Measurements from ENCODE around the gene CPM.
A peak's percentile ranks its signal among the peaks of the same experiment; 100 is the strongest.

The CPM gene

DNA sequence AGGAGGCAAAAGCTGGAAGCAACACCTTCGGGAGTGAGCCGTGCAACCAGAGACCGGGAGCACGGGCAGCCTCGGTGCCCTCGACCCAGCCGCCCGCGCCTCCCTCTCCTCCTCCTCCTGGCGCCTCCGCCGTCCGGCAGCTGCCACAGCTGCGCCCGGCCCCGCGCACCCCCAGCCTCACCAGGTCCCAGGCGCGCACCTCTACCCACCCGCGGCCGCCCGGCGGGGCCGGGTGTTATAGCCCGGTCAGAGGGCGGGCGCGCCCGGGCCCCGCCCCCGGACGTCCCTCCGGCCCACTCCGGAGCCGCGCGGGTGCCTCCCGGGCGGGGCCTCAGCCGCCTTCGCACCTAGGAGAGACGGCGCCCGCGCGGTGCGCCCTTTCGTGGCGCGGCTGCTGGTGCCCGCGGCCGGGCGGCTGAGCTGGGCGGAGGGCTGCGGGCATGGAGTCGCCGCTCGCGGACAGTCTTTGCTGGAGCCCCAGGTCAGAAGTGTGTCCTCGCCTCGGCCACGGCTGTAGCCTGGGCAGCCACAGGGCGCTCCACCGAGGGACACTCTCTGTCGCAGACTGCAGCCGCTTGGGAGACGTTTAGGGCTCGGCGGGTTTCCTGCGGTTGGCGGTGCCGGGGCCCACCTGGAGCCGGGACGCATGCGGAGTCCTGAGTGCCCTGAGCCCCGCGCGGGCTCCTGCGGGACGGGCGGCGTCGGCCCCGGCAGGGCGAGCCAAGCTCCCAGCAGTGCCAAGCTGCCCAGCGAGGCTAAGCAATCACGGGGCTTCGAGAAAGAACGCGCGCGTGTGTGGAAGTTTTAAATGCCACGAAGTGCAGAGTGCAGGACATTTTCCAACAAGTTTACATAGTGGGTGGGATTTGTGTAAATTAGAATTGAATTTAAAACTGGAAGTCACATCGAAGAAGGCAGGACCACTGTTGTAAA, at the start of gene CPM:
Gene CPM, minus strand, starts transcription at position 211 of the 933 bp plus-strand sequence. CDS start 334 bp downstream, outside the sequence.
- DNase-seq = peak; percentile 83

DNA sequence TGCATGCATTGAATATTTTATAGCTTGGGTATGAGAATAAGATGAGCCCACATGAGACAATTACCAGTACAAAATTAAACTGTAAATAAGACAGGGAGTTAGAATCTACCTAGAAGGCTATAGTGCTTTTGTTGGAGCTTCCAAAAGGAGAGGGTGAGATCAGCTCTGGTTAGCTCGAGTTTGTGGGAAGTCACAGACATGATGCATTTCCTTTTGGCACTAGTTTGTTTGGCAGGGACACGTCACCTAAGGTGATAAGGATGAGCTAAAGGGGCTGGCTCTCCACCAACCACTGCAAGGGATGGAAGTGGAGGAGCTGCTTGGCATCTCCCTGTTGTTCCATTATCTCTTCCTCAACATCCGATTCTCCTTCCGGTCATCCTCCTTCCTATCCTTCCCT, 48.5 kb upstream of the CPM start:
- no peak for DNase-seq

DNA sequence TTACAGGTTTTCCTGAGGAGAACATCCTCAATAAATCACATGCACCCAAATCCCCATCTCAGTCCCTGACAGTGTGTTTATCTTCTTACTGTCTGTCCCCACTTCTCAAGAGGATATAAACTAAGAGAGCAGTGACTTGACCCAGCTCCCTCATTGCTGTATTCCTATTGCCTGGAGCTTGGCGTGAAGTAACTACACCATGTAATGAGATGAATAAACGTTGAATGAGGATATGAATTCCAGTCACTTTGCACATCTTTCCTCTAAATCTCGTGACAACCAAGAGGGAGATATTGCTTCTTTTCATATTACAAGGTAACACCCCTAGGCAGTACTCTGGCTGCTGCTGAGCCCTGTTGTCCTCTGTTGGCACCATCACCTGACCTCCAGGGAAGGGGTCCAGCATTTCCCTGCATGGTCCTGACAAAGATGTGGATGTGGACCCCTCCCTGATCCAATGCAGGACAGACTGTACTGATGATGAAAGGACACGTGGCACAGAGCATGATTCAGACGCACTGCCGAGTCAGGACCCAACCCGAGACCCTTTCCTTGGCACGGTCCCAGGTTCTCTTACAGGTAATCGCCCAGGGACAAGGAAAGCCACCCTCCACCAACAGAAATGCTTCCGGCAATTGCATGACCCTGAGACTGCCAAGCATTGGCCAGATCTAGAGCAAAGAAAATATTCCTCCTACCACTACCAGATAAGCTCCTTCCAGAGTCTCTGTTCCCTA, 47.7 kb upstream of the CPM start:
- DNase-seq = no peak

DNA sequence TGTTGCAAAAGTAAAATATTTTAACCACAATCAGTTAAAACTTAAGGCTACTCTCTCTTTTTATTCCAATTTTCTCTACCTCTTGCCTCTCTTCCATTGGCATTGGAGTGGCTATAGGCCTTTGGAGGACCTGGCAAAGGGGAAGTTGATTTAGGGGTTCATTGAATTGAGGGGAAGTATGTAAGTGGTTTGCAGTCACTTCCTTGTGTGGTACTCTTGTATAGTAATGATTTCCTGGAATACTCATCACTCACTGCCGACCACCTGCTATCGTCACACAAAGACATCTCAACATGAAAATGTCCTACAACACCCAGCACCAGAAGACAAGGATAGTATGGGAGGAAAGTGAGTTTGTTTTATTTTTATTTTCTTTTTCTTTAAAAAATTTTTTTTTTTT, 45.7 kb upstream of the CPM start:
- no peak for DNase-seq

DNA sequence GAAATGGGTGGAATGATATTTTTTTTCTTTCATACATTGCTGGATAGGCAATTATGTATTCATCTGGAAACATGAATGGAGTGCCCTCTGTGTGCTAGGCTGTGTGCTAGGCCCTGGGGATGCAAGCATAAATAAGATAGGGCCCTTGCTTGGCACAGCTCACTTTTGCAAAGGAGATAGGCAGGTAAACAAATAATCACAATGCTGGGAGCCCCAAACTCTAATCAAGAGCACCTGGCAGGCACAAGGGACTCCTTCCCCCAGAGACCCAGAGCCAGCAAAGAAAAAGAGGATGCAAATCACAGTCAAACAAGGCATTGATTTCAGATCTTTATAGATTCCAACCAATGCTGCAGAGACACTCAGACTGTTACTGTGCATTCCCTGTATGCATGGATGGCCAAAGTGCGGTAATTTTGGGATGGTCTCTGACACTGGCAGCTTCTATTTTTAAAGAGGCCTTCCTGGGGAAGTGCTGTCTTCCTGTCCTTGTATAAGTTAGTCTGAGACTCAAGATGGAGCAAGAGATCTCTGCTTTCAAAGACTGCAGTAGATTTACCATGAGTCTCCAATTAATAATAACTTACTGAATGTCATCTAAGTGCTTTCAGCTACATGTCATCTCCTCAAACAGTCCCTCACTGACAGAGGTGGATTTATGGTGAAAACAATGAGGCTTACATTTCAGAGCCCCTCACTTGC, 45.1 kb upstream of the CPM start:
- no peak for DNase-seq

DNA sequence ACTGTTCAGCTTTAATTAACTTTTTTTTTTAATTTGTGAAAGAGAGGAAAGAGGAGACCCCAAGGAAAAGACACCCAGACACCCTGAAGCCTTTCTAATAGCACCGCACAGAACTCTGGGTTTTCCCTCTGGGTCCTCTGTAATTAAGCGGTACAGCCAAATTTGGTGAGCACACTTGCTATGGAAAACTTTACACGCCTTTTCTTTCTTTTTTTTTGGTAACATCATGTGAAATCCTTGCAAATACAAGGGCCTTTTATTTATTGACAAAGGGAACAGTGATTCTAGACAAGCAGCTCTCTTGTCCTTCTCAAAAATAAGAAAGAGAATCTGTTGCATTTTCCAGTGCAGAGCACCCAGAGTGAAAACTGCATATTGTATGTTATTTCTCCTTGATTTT, 44.4 kb upstream of the CPM start:
- DNase-seq = no peak

DNA sequence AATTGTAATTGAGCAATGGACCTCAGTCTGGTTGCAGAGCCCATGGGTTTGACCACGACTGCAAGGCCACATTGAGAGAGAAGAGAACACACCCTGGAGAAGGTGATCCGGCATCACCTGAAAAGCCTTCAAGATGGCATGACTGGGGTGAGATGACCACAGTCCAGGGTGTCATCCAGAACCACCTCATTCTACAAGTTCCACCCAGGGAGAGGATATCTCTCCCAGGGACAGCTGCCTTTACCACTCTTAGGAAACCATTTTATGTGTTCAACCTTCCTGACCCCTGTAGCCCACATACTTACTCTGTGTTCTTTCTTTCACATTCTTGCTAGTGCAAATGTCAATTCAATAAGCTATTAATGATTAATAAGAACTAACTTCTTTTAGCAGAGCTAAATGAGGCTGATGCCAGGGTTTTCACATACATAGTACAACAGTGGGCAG, 43.4 kb upstream of the CPM start:
- DNase-seq = no peak

DNA sequence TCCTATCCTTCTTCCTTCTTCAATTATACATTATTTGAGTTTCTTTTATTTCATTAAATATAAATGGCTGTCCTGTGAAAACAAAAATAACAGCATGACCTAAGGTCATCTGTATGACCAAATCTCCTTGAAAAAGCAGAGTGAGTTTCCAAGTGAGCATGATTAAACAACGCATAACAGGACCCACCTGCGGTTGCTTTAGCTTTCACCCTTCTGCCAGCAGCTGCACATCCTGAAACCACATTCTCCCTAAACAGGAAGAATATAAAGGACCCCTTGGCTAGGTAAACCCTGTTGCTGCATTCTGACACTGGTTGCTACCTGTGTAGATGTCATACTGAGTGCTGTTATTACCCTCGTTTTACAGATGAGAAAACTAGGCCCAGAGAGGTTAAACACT, 42.8 kb upstream of the CPM start:
- DNase-seq = no peak

DNA sequence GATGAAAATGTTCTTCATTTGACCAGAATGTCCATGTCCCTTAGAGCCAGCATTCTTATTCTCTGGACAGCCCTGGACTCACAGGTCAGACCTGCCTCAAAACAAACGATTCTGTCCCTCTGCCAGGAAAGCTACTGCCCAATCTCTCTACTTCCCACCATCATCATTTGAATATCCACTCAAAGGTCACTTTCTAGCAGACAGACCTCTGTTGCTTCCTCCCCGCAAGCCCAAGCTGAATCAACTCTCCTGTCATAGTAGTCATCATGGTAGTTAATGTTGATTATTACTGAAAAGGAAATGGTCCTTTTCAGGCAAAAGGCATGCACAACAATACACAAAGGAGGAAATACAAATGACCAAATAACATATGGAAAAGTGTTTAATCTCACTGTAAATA, 39.6 kb upstream of the CPM start:
- DNase-seq = no peak

DNA sequence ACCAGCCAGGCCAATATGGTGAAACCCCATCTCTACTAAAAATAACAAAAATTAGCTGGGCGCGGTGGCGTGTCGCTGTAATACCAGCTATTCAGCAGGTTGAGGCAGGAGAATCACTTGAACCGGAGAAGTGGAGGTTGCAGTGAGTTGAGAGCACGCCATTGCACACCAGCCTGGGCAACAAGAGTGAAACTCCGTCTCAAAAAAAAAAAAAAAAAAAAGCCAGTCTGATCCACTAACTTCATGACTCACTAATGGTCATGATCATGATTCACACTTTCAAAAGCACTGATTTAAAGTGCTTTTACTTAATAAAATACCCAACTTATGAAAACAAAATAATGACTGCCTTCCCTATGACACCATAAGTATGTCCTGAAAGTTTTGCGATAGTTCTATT, 38.4 kb upstream of the CPM start:
- no peak for DNase-seq

DNA sequence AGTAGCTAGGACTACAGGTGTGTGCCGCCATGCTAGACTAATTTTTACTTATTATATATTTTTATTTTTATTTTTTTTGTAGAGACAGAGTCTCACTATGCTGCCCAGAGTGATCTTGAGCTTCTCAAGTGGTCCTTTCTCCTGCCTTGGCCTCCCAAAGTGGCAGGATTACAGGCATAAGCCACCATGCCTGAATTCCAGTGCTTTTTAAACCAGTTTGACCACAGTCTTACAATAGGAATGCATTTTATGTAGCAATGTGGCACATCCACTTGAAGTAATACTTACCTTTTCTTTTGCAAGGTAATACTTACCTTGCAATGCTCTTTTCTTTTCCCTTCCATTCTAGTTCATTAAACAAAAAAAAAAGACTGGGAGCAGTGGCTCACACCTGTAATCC, 38.0 kb upstream of the CPM start:
- DNase-seq = no peak

DNA sequence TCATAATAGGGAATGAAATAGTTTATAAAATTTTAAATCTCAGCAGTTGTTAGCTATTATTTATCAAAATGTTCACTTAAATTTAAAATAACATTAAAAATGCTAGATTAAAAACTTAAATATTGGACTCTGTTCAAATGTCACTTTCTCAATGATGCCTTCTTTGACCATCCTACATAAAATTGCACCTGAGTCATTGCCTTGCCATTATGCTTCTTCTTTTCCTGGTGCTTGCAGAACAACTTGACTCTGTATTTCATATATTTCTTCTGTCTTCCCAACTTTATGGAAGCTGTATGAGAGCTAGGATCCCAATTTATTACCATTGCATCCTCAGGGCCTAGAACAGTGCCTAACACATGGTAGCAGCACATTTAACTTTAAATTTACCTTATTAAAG, 37.3 kb upstream of the CPM start:
- DNase-seq = no peak

DNA sequence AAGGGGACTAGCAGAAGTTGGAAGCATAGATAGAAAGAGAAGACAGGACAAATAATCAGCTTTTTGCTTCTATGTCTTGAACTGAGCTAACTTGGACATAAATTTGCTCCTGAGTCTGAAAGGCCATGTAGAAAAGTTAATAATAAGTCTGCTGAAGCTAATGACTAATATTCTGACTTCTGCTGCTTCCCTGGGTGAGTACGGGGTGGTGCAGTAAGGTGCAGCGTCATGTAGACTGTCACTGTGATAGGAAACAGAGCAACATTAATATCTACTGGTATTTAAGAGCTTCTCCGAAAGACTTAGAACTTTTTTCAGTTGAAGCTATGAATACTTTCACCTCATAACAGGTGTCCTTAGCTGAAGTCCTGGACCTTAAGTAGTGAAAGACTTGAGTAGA, 34.1 kb upstream of the CPM start:
- DNase-seq = no peak

DNA sequence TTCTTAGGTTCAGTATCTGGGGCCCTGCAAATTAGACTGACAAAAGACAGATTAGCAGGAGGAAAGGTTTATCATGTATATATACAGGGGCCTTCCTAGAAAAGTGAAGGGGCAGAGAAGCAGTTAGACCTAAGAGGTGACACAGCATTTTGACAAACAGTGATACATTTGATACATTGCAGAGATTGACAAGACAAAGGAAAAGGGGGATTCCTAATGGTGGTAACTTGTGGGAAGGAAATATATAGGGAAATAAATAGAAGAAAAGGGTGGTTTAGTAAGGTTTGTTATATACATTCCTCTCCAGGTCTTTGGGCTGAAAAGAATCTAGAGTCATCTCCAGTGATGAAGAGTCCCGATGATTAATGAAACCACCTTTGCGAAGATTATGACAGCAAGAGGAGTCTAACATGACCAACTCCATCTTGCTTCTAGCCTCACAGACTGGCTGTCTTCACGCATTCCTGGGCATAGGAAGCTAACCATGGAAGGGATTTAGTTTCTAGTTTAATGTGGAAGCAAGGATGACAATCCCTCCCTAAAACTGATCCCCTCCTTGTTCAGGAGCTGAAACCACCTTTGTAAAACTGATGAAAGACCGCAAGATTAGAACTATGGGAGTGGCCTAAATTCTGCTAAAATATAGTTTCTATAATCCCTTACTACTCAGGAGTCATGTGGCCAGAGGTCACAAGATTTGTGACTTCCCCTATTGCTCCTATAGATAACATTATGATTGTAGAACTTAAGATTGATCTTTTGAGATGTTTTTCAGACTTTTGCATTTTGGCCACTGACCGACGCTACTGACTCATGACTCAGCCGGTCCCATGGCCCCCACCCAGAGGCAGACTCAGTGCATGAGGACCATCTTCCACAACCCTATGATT, 31.1 kb upstream of the CPM start:
- DNase-seq = no peak

DNA sequence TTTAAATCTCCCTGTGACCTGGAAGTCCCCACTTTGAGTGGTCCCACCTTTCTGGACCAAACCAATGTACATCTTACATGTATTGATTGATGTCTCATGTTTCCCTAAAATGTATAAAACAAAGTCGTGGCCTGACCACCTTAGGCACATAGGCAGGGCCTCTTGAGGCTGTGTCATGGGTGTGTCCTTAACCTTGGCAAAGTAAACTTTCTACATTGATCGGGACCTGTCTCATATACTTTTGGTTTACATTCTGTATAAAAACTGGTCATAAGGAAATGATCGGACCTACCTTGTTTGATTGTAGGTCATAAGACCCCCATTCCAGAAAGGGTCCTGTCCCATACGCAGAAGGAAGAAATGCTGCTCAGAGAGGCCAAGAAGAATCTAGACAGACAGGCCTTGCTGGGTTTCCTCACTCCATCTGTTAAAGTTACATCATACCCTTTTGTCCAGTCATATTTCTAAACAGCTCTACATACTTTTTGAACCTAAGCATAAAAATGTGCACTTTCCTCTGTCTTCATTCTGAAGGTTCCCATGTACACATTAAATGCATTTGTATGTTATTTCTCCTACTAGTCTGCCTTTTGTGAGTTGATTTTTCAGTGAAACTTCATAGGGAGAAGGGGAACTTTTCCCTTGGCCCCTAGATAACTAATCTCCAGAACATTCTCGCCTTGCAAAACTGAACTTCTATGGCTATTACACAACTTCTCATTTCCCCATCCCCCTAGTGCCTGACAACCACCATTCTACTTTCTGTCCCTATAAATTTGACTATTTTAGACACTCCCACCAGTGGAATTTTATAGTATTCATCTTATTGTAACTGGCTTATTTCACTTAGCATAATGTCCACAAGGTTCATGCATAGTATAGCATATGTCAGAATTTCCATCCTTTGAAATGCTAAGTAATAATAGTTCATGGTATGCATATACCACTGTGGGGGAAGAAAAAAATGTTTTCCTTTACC, 30.2 kb upstream of the CPM start:
- DNase-seq = no peak

DNA sequence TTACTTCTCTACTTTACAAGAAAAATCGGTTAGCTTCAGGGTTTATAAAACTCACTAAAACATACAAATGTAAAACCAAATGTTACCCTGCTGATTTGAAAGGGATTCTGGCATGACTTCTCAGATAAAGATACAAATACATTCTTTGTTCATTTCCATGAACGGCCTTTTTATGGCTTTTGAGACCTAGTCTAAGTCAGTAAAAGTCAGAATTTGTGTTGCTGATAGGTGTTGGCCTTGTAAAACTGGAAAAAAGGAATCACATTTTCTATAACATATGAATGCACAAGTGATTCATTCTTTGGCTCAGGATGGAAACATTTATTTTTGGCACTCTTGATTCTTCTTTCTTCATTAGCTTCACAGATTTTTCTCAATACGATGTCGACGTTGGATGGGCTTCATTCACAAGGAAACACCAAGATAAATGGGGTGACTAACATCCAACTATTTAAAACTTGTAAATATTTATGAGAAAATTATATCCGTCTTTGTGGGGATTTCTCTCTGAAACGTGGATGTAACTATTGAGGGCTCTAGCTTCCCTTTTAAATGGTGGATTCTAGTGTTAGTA, 27.0 kb upstream of the CPM start:
- no peak for DNase-seq

DNA sequence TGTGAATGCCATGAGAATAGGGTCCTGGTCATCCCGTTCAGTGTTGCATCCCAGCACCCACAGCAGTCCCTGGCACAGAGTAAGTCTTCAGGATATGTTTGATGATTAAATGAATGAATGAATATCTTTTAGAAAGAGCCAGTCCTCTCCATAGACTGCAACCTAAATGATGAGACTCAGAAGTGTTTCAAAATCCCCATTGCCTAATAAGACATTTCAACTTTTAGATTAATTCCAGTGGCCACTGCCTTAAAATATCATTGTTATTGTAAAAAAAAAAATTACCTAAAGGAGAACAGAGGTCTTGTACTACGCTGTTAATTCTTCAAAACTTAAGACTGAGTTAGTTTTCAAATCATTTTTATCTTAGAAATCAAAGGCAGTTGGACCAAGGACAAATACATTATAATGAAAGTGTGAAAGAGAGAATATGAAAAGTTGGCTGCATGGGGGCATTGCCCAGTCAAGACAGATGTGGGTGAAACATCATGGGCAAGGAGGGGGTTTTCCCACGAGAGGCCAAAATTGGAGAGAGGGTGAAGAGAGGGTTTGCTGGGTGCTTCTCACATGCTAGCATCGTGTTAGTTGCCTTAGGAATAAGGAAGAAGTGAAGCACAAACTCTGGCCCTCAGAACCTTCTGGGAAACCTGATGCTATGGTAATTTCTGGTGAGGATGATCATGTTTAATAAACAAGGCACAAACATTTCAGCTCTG, 26.3 kb upstream of the CPM start:
- peak; percentile 20 for DNase-seq

DNA sequence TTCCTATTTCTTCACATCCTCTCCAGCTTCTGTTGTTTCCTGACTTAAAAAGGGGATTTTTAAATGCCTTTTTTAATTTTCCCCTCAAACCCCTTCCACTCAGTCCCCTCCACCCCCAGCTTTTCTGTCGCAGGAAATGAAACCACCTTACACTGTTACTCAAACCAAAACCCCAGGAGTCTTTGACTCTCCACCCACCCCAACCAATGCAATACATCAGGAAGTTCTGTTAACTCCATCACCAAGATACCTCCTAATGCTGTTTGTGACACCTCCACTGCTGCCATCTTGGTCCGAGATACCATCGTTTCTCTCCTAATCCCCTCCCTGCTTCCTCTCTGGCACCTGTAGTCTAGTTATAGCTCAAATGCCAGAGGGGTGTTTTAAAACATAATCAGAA, 25.4 kb upstream of the CPM start:
- peak; percentile 85 for DNase-seq

DNA sequence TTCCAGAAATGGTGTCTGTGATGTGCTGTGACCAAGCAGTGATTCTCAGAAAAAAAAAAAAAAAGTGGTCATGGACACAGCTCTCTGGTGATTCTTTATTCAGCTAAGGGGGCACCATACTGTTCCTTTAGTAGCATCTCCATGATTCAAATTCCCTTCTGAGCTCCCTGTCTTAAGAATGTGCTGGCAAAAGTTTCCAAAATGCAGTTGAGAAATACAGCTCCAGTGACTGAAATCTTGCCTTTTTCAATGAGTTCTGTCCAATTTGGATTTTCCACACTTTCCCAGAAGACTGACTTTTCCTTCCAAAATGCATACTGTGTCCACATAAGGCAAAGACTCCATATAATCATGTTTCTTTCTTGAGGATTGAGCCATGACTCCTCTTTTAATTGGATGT, 24.3 kb upstream of the CPM start:
- no peak for DNase-seq

DNA sequence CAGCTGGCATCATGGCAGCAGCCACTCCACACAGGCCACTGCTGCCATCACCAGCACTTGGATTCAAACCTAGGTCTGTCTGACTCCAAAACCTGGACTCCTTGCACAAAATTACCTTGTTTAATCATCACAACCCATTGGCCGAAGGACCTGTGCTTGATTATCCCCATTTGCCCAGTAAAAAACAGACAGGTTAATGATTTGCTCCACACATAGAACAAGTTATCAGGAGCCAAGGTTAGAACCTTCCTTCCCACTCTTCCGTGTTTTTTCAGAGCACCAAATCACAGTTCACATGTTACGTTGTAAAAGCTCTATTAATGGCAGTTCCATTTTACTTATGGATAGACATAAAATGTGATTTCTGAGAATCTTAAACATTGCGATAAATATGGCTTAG, 23.5 kb upstream of the CPM start:
- DNase-seq = no peak
